Right renal cortex interstitium (tissue), 3 donors: ENCODE results near the gene PHF20. TPM values are rescaled to one million over a fixed set of nuclear protein-coding genes. Genes with fewer than 3 reads are reported as not detected.

Source experiments
- polyA plus RNA-seq, 3 donors: library from polyadenylated mRNA; unstranded; fragments of 120-200 nt; gene quantifications; one replicate each; pipeline ENCODE4 v1.2.1, GENCODE V29; 2013; ENCODE audit not compliant: insufficient read length in 3 of 3

Gene PHF20
- polyA plus RNA-seq, 3 donors: 38.7 to 43.9 (median 41.6) TPM

Other genes starting within 250 kb of the PHF20 start
- gene C20orf173, start 242.4 kb upstream of the PHF20 start, polyA plus RNA-seq: not detected
- 100 to 1,000 TPM; 341 to 374 (median 348) TPM for gene ERGIC3, start 229.9 kb upstream of the PHF20 start, polyA plus RNA-seq
- 1 to 10 TPM; 2.2 to 3.3 (median 2.3) TPM for gene SPAG4, start 156.2 kb upstream of the PHF20 start, polyA plus RNA-seq
- 100 to 1,000 TPM; 176 to 179 (median 178) TPM for gene CPNE1, start 107.1 kb upstream of the PHF20 start, polyA plus RNA-seq
- 100 to 1,000 TPM in 1 of 3 donors, 10 to 100 TPM in 2; 98.4 to 102 (median 99.7) TPM for gene RBM12, start 107.1 kb upstream of the PHF20 start, polyA plus RNA-seq
- 10 to 100 TPM; 32.1 to 34.3 (median 33.1) TPM for gene NFS1, start 72.7 kb upstream of the PHF20 start, polyA plus RNA-seq
- gene ROMO1, start 72.6 kb upstream of the PHF20 start, polyA plus RNA-seq: 10 to 100 TPM; 42.4 to 63.5 (median 53.4) TPM
- 100 to 1,000 TPM; 567 to 645 (median 630) TPM for gene RBM39, start 29.8 kb upstream of the PHF20 start, polyA plus RNA-seq
- gene SCAND1, start 182.5 kb downstream of the PHF20 start, polyA plus RNA-seq: 10 to 100 TPM; 22.2 to 27.8 (median 25.7) TPM
- gene CNBD2, start 196.6 kb downstream of the PHF20 start, polyA plus RNA-seq: under 1 TPM; 0.56 to 0.82 (median 0.79) TPM